SK-N-SH treated with all-trans-retinoic acid at 6 μM for 48 hours (cell line): ENCODE results near the gene VAPA.

Experiments
- ATAC-seq: fragments of 200-7000 bp; cut with Tn5 transposase; 3 replicates; pipeline ENCODE4 v1.9.1; 2020; ENCODE audit warnings: mild to moderate bottlenecking, moderate library complexity
- ARNTL ChIP-seq: fragments of 450-650 bp; formaldehyde crosslinking; IDR thresholded peaks from 2 replicates; pipeline ENCODE4 v1.5.0; 2020; ENCODE audit warnings: low read depth, mild to moderate bottlenecking, moderate library complexity, borderline replicate concordance
- BACH2 ChIP-seq: fragments of 250-450 bp; sonication (Bioruptor Pico); IDR thresholded peaks from 2 replicates; pipeline ENCODE4 v1.9.0; 2021; ENCODE audit warnings: mild to moderate bottlenecking, borderline replicate concordance
- CSDC2 ChIP-seq: fragments of 250-450 bp; sonication (Bioruptor Pico); IDR thresholded peaks from 2 replicates; pipeline ENCODE4 v1.5.0; 2020; ENCODE audit warnings: mild to moderate bottlenecking, moderate library complexity
- ISL1 ChIP-seq: fragments of 250-450 bp; sonication (Bioruptor Pico); IDR thresholded peaks from 2 replicates; pipeline ENCODE4 v2.1.2; 2022; ENCODE audit warnings: mild to moderate bottlenecking, moderate library complexity
- OSR1 ChIP-seq: fragments of 250-450 bp; sonication (Bioruptor Pico); IDR thresholded peaks from 2 replicates; pipeline ENCODE4 v1.8.0; 2022; ENCODE audit warnings: moderate library complexity, mild to moderate bottlenecking, inconsistent platforms
- PPARA ChIP-seq: fragments of 250-450 bp; sonication (Bioruptor Pico); IDR thresholded peaks from 2 replicates; pipeline ENCODE4 v1.5.0; 2020; ENCODE audit warnings: mild to moderate bottlenecking, borderline replicate concordance
- RARB ChIP-seq: fragments of 250-450 bp; sonication (Bioruptor Pico); IDR thresholded peaks from 2 replicates; pipeline ENCODE4 v1.8.0; 2021; ENCODE audit warnings: mild to moderate bottlenecking, moderate library complexity
- TOX ChIP-seq: fragments of 250-450 bp; sonication (Bioruptor Pico); IDR thresholded peaks from 2 replicates; pipeline ENCODE4 v1.8.0; 2021; ENCODE audit warnings: mild to moderate bottlenecking, moderate library complexity, borderline replicate concordance
- ZC3H10 ChIP-seq: fragments of 250-450 bp; sonication (Bioruptor Pico); IDR thresholded peaks from 2 replicates; pipeline ENCODE4 v1.5.1; 2021; ENCODE audit warnings: mild to moderate bottlenecking, moderate library complexity
- ZFP3 ChIP-seq: fragments of 250-450 bp; sonication (Bioruptor Pico); IDR thresholded peaks from 2 replicates; pipeline ENCODE4 v1.5.0; 2020; ENCODE audit warnings: mild to moderate bottlenecking, moderate library complexity
- ZFP30 ChIP-seq: fragments of 450-650 bp; formaldehyde crosslinking; IDR thresholded peaks from 2 replicates; pipeline ENCODE4 v1.5.0; 2022; ENCODE audit warnings: mild to moderate bottlenecking, moderate library complexity
- ZNF565 ChIP-seq: fragments of 450-650 bp; formaldehyde crosslinking; conservative IDR thresholded peaks from 2 replicates; pipeline ENCODE4 v1.5.0; 2020; ENCODE audit warnings: low read depth, mild to moderate bottlenecking, moderate library complexity
- ZNF70 ChIP-seq: fragments of 450-650 bp; formaldehyde crosslinking; IDR thresholded peaks from 2 replicates; pipeline ENCODE4 v1.5.0; 2020; ENCODE audit warnings: mild to moderate bottlenecking, moderate library complexity
- ZNF8 ChIP-seq: fragments of 450-650 bp; formaldehyde crosslinking; IDR thresholded peaks from 2 replicates; pipeline ENCODE4 v1.5.0; 2020; ENCODE audit warnings: mild to moderate bottlenecking, moderate library complexity
- TF ChIP-seq, protein P1 (sequence below): fragments of 250-450 bp; sonication (Bioruptor Pico); IDR thresholded peaks from 2 replicates; pipeline ENCODE4 v1.8.0; 2021; ENCODE audit warnings: low read depth, mild to moderate bottlenecking, moderate library complexity, borderline replicate concordance
- TF ChIP-seq, protein P2 (sequence below): fragments of 250-450 bp; sonication (Bioruptor Pico); IDR thresholded peaks from 2 replicates; pipeline ENCODE4 v1.8.0; 2020; ENCODE audit warnings: mild to moderate bottlenecking, moderate library complexity, borderline replicate concordance
- TF ChIP-seq, protein P3 (sequence below): fragments of 250-450 bp; sonication (Bioruptor Pico); IDR thresholded peaks from 2 replicates; pipeline ENCODE4 v1.5.0; 2020; ENCODE audit warnings: mild to moderate bottlenecking, moderate library complexity
- TF ChIP-seq, protein P4 (sequence below): fragments of 250-450 bp; sonication (Bioruptor Pico); IDR thresholded peaks from 2 replicates; pipeline ENCODE4 v1.5.1; 2020; ENCODE audit warnings: low read depth, mild to moderate bottlenecking, moderate library complexity
- TF ChIP-seq, protein P5 (sequence below): fragments of 250-450 bp; sonication (Bioruptor Pico); IDR thresholded peaks from 2 replicates; pipeline ENCODE4 v1.5.1; 2021; ENCODE audit warnings: mild to moderate bottlenecking, moderate library complexity

VAPA gene

DNA sequence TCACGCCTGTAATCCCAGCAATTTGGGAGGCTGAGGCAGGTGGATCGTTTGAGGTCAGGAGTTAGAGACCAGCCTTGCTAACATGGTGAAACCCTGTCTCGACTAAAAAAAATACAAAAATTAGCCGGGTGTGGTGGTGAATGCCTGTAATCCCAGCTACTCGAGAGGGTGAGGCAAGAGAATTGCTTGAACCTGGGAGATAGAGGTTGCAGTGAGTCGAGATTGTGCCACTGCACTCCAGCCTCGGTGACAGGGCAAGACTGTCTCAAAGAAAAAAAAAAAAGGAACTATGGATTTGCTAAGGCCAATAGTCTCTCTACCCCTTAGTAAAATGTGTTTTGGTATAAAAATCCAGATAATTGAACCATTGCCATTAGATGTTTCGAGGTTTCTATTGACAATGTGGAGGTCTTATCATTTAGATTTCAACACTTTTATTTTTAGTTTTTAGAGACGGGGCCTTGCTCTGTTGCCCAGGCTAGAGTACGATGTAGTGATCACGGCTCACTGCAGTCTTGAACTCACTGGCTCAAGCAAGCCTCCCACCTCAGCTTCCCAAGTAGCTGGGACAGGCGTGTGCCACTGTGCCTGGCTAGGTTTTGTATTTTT lies 29.2 kb upstream of the VAPA start (continued):
- no peak for TF ChIP-seq ISL1

DNA sequence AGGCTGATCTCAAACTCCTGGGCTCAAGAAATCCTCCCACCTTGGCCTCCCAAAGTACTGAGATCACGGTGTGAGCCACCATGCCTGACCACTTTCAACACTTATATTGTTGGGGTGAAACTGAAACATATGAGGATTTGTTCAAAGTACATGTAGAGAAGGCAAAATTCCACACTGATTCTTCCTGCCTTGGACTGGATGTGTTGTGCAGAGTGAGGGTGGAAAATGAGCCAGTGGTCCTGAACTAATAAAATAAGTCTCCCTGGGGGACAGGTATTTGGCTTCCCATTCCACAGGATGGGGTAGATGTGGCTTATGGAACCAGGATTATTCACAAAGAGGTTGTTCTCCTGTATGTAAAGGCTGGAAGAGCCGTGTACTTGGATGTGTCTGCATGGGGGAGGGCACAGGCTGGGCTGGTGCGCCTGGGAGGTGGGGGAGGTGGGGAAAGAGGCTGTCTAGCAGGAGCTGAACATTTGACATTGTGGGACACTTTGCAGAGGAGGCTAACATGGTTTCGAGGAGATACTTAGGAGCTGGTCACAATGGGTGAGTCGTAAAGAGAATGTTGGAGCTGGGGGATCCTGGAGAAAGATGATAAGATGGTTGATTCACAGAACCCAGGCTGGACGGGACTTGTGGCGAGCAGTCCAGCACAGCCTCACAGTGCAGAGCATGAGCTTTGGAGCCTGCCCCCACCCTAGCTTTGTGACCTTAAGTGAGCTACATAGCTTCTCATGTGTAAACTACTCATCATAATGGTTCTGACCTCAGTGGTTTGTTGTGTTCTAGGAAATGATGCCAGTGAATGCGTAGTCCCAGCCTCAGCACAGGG lies 28.4 kb upstream of the VAPA start, which contains the start of gene TXNDC2:
Gene TXNDC2, plus strand, starts transcription at position 804 of the 835 bp plus-strand sequence. CDS start 708 bp downstream, outside the sequence.
- no peak for TF ChIP-seq PPARA (CRISPR knock-in tag)
- no peak for TF ChIP-seq ZFP30 (CRISPR knock-in tag)
- no peak for TF ChIP-seq ZNF565 (CRISPR knock-in tag)
- no peak for TF ChIP-seq ZFP3 (CRISPR knock-in tag)
- TF ChIP-seq CSDC2: no peak
- TF ChIP-seq, protein P1, sequence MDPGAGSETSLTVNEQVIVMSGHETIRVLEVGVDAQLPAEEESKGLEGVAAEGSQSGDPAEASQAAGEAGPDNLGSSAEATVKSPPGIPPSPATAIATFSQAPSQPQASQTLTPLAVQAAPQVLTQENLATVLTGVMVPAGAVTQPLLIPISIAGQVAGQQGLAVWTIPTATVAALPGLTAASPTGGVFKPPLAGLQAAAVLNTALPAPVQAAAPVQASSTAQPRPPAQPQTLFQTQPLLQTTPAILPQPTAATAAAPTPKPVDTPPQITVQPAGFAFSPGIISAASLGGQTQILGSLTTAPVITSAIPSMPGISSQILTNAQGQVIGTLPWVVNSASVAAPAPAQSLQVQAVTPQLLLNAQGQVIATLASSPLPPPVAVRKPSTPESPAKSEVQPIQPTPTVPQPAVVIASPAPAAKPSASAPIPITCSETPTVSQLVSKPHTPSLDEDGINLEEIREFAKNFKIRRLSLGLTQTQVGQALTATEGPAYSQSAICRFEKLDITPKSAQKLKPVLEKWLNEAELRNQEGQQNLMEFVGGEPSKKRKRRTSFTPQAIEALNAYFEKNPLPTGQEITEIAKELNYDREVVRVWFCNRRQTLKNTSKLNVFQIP (CRISPR knock-in tag): no peak
- no peak for TF ChIP-seq RARB (CRISPR knock-in tag)
- no peak for TF ChIP-seq ZC3H10 (CRISPR knock-in tag)
- no peak for TF ChIP-seq ISL1
- no peak for TF ChIP-seq BACH2 (CRISPR knock-in tag)
- no peak for TF ChIP-seq OSR1 (CRISPR knock-in tag)
- ATAC-seq: no peak

DNA sequence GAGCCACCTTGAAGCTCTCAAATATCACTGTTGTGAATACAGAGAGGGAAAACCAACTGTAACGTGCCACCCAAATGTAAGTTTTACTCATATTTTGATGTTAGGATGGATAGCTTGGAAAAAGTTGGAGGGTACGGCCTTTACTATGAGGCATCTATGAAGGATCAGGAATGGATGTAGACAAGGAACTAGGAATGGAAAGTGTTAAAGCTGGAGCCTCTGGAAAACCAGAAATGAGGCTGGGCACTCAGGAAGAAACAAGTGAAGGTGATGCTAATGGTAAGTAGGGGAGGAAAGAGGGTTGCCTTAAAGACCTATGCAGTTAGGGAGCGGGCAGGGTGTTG lies 27.8 kb upstream of the VAPA start:
- no peak for TF ChIP-seq OSR1 (CRISPR knock-in tag)
- no peak for TF ChIP-seq ZFP30 (CRISPR knock-in tag)
- TF ChIP-seq, protein P2, sequence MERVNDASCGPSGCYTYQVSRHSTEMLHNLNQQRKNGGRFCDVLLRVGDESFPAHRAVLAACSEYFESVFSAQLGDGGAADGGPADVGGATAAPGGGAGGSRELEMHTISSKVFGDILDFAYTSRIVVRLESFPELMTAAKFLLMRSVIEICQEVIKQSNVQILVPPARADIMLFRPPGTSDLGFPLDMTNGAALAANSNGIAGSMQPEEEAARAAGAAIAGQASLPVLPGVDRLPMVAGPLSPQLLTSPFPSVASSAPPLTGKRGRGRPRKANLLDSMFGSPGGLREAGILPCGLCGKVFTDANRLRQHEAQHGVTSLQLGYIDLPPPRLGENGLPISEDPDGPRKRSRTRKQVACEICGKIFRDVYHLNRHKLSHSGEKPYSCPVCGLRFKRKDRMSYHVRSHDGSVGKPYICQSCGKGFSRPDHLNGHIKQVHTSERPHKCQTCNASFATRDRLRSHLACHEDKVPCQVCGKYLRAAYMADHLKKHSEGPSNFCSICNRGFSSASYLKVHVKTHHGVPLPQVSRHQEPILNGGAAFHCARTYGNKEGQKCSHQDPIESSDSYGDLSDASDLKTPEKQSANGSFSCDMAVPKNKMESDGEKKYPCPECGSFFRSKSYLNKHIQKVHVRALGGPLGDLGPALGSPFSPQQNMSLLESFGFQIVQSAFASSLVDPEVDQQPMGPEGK (CRISPR knock-in tag): no peak
- no peak for TF ChIP-seq ZNF70 (CRISPR knock-in tag)
- no peak for TF ChIP-seq ZNF8 (CRISPR knock-in tag)
- no peak for TF ChIP-seq ISL1
- TF ChIP-seq, protein P3, sequence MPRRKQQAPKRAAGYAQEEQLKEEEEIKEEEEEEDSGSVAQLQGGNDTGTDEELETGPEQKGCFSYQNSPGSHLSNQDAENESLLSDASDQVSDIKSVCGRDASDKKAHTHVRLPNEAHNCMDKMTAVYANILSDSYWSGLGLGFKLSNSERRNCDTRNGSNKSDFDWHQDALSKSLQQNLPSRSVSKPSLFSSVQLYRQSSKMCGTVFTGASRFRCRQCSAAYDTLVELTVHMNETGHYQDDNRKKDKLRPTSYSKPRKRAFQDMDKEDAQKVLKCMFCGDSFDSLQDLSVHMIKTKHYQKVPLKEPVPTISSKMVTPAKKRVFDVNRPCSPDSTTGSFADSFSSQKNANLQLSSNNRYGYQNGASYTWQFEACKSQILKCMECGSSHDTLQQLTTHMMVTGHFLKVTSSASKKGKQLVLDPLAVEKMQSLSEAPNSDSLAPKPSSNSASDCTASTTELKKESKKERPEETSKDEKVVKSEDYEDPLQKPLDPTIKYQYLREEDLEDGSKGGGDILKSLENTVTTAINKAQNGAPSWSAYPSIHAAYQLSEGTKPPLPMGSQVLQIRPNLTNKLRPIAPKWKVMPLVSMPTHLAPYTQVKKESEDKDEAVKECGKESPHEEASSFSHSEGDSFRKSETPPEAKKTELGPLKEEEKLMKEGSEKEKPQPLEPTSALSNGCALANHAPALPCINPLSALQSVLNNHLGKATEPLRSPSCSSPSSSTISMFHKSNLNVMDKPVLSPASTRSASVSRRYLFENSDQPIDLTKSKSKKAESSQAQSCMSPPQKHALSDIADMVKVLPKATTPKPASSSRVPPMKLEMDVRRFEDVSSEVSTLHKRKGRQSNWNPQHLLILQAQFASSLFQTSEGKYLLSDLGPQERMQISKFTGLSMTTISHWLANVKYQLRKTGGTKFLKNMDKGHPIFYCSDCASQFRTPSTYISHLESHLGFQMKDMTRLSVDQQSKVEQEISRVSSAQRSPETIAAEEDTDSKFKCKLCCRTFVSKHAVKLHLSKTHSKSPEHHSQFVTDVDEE: no peak
- TF ChIP-seq, protein P4, sequence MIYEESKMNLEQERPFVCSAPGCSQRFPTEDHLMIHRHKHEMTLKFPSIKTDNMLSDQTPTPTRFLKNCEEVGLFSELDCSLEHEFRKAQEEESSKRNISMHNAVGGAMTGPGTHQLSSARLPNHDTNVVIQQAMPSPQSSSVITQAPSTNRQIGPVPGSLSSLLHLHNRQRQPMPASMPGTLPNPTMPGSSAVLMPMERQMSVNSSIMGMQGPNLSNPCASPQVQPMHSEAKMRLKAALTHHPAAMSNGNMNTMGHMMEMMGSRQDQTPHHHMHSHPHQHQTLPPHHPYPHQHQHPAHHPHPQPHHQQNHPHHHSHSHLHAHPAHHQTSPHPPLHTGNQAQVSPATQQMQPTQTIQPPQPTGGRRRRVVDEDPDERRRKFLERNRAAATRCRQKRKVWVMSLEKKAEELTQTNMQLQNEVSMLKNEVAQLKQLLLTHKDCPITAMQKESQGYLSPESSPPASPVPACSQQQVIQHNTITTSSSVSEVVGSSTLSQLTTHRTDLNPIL (CRISPR knock-in tag): no peak
- TF ChIP-seq ZFP3 (CRISPR knock-in tag): no peak
- TF ChIP-seq ZNF565 (CRISPR knock-in tag): no peak
- no peak for TF ChIP-seq PPARA (CRISPR knock-in tag)
- TF ChIP-seq, protein P5, sequence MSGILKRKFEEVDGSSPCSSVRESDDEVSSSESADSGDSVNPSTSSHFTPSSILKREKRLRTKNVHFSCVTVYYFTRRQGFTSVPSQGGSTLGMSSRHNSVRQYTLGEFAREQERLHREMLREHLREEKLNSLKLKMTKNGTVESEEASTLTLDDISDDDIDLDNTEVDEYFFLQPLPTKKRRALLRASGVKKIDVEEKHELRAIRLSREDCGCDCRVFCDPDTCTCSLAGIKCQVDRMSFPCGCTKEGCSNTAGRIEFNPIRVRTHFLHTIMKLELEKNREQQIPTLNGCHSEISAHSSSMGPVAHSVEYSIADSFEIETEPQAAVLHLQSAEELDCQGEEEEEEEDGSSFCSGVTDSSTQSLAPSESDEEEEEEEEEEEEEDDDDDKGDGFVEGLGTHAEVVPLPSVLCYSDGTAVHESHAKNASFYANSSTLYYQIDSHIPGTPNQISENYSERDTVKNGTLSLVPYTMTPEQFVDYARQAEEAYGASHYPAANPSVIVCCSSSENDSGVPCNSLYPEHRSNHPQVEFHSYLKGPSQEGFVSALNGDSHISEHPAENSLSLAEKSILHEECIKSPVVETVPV: no peak
- ATAC-seq: no peak

DNA sequence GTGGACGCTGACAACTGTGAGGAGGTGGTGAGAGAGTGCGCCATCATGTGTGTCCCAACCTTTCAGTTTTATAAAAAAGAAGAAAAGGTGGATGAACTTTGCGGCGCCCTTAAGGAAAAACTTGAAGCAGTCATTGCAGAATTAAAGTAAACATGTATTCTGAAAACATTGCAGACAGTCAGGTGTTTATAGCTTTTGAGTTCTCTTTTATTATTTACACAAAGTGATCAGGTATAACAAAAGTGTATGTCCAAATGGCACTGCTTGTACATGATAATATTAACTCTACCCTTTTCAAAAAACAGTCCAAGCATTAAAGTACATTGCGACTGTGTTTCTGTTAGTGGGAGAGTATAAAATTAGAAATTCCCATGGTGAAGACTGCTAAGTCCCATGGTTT lies 25.8 kb upstream of the VAPA start:
- ATAC-seq: no peak
- TF ChIP-seq RARB (CRISPR knock-in tag) (no peak), ZNF70 (CRISPR knock-in tag) (no peak), ARNTL (CRISPR knock-in tag) (no peak), OSR1 (CRISPR knock-in tag) (no peak), ZNF8 (CRISPR knock-in tag) (no peak), ZNF565 (CRISPR knock-in tag) (no peak), ZFP30 (CRISPR knock-in tag) (no peak), TOX (no peak), ZFP3 (CRISPR knock-in tag) (no peak)
